Fibroblast of mammary gland (primary cell): ENCODE measurements around the gene SPAG6.
"Not testable (repeated sequence)": the region's sequence is repeated elsewhere in the genome, so short reads cannot be mapped to it uniquely, and the experiment has no call there.

Source experiments
- DNase-seq: peaks from one replicate; pipeline ENCODE4 v3.0.0-alpha.2; 2010; ENCODE audit warnings: low read depth
- H3K4me3 ChIP-seq: 2 replicates; pipeline ENCODE4 v1.5.1; 2011; ENCODE audit warnings: low read depth, mild to moderate bottlenecking, low read length, moderate library complexity; ENCODE audit not compliant: control insufficient read depth
- CTCF ChIP-seq: conservative IDR thresholded peaks from 2 replicates; pipeline ENCODE4 v1.5.1; 2011; ENCODE audit warnings: low read depth, low read length, inconsistent platforms; ENCODE audit not compliant: control insufficient read depth, insufficient read depth

Gene SPAG6

GRCh38 chr10:22345301-22346095 is at the start of gene SPAG6:
Gene SPAG6 (plus strand): TSS chr10:22345496. CDS start chr10:22345612, 116 bp downstream.
- no peak for DNase-seq
- TF ChIP-seq CTCF = no peak
- no peak within 1 kb of the TSS for H3K4me3 ChIP-seq

DNA sequence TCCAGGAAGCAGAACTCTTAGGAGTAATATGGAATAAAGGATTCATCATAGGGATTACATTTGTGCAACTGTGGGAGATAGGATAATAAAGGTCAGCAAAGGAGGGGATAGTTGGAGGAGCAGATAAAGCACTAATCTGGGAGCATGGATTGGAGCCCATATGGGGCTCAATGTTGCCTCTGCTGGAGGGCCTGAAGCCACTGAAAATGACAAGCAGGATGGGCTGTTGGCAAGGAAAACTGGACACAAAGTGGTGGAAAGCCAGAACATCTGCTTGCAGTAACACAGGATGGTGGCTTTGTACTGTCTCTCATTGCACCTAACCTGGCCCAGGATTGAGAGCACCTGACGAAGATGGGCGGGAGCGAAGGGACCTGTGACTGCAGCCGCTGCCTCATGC is 44.1 kb upstream of the SPAG6 start:
- no peak overlapping the region for H3K4me3 ChIP-seq
- TF ChIP-seq CTCF = no peak

GRCh38 chr10:22303461-22303860 is 41.8 kb upstream of the SPAG6 start:
- TF ChIP-seq CTCF = no peak
- no peak overlapping the region for H3K4me3 ChIP-seq
- DNase-seq = no peak

More for the DNA sequence above, 44.1 kb upstream of the SPAG6 start:
- no peak for DNase-seq

DNA sequence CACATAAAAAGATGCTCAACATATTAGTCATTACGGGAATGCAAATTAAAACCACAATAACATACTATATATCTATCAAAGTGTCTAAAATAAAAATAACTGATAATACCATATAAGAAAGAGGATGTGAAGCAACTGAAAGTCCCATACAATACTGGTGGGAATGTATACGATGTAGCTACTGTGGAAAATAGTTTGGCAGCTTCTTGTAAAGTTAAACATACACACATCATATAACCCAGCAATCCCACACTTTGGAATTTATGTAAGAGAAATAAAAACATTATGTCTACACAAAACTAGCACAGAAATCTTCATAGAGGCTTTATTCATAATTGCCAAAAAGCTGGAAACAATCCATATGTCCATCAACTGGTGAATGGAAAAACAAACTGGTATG is 39.6 kb upstream of the SPAG6 start:
- no peak for TF ChIP-seq CTCF
- no peak overlapping the region for H3K4me3 ChIP-seq
- no peak for DNase-seq

- no peak for TF ChIP-seq CTCF
- DNase-seq = peak; percentile 52
- H3K4me3 ChIP-seq = no peak overlapping the region
These were observed 36.9 kb upstream of the SPAG6 start for GRCh38 chr10:22308390-22308789.

- no peak overlapping the region for H3K4me3 ChIP-seq
- TF ChIP-seq CTCF = no peak
- no peak for DNase-seq
These were observed 35.9 kb upstream of the SPAG6 start for GRCh38 chr10:22309180-22310000.

GRCh38 chr10:22310012-22310411 is 35.3 kb upstream of the SPAG6 start:
- not testable (repeated sequence) for DNase-seq, H3K4me3 ChIP-seq
